Right renal pelvis (tissue), 4 donors: ENCODE measurements around the gene TLR7. TPM values are rescaled to one million over a fixed set of nuclear protein-coding genes. Genes with fewer than 3 reads are reported as not detected.

Experiments
- DNase-seq, 4 donors: peaks; one replicate each; pipeline ENCODE4 v3.0.0-alpha.2; 2013; ENCODE audit warnings: low read depth in 4 of 4, low spot score in 3 of 4, missing footprints in 1 of 4
- polyA plus RNA-seq, 4 donors: library from polyadenylated mRNA; unstranded; fragments of 120-200 nt; gene quantifications; one replicate each; pipeline ENCODE4 v1.2.1, GENCODE V29; 2013; ENCODE audit not compliant: insufficient read length in 4 of 4

Gene TLR7
- polyA plus RNA-seq, 4 donors, result 0.26 to 1.1 (median 0.78) TPM

DNA sequence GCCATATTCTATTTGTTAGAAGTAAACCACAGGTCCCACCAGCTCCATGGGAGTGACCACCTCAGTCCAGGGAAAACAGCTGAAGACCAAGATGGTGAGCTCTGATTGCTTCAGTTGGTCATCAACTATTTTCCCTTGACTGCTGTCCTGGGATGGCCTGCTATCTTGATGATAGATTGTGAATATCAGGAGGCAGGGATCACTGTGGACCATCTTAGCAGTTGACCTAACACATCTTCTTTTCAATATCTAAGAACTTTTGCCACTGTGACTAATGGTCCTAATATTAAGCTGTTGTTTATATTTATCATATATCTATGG lies 55.7 kb downstream of the TLR7 start:
- no peak for DNase-seq

DNA sequence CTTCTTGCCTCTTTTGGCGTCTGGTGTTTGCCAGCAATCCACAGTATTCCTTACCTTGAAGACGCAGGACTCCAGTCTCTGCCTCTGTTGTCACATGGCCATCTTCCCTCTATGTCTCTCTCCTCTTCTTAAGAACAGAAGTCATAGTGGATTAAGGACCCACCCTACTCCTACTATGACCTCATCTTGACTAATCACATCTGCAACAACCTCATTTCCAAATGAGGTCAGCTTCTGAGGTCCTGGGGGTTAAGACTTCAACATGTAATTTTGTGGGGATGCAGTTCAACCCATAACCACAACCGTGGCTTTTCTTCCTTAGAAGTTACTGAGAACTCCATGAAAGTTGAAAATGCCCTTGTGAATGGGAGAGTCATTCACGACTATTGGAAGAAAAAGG lies 62.8 kb downstream of the TLR7 start:
- no peak for DNase-seq

DNA sequence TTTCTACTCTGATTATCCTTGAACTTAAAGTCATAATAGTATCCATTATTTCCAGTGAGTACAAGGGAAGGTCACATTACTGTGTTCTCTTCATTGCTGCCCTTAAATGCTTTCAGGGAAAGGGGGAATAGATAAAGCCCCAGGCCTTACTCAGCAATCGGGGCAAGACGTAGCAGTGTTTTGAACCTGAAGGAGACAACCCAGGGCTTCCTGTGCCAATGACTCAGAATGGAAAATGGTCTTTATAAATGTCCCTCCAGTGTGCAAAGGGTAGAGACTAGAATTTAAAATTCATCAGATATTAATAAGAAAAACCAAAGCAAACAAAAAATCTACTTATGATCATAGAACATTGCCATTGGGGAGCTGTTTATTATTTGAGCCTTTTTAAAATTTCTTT lies 63.3 kb downstream of the TLR7 start:
- no peak for DNase-seq

DNA sequence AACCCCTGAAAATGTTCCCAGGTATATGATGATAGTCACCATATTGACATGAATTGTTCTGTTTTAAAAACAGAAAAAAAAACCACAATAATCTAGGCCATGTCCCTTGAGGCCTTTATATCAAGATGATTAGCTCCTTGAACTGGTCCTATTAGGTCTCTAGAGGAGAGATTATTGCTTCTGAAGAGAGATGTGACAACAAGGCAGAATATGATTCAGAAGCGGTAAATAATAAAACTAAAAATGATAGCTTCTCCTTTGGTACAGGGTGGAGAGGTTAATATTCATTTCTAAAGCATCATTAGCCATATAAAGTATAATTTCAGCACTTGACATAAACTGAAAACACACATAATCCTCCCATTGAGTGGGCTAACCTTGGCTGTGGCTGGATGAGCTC lies 65.4 kb downstream of the TLR7 start:
- no peak for DNase-seq

DNA sequence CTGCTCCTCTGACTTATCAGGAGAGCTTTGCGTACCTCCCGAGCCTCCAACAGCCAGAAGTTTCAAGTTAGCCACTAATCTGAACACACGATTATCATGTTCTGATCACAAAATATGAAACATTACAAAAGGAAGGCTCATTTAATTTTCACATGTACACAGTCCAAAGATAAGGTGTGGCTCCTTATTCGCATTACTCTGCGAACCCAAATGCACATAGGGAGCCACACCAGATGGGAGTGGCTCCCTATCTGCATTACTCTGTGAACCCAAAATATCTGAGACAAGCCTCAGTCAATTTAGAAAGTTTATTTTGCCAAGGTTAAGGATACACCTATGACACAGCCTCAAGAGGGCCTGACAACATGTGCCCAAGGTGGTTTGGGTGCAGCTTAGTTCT lies 68.0 kb downstream of the TLR7 start:
- no peak for DNase-seq

DNA sequence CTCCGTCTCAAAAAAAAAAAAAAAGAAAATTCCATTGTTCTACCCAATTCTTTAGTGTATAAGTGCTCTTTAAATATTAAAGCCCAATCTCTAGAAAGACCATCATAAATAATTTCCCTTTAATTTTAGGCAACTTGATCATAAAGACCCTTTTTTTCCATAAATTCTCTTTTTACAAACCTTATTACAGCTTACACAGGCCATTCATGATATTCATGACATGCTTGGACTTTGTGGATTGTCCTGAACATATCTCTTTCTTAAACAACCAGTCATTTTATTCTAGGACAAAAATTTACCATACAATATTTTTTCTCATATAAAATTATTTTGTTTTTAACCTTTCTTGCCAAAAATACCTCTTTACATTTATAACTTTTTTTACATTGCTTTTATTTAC lies 70.1 kb downstream of the TLR7 start:
- no peak for DNase-seq

Other genes with a start within 250 kb of the TLR7 start
- gene PRPS2, start 75.7 kb upstream of the TLR7 start, polyA plus RNA-seq, result 100 to 1,000 TPM in 3 of 4 donors, 10 to 100 TPM in 1; 88.9 to 129 (median 118) TPM
- gene TLR8, start 39.5 kb downstream of the TLR7 start, polyA plus RNA-seq, result under 1 TPM; 0.17 to 0.30 (median 0.20) TPM
- gene TMSB4X, start 108.0 kb downstream of the TLR7 start, polyA plus RNA-seq, result 1,000 to 10,000 TPM; 2,919 to 3,338 (median 2,970) TPM
- under 1 TPM; 0.16 to 0.52 (median 0.47) TPM for gene FAM9C, start 177.5 kb downstream of the TLR7 start, polyA plus RNA-seq